PC-9 (cell line): ENCODE data around the gene NAV3.

Experiments
- CTCF ChIP-seq: fragments of 200-600 bp; sonication (generic); conservative IDR thresholded peaks from 2 replicates; pipeline ENCODE4 v1.6.1; 2017; ENCODE audit warnings: mixed run types, antibody characterized with exemption, mild to moderate bottlenecking, moderate library complexity
- EZH2 ChIP-seq: fragments of 200-600 bp; sonication (generic); IDR thresholded peaks from 2 replicates; pipeline ENCODE4 v1.8.0; 2017; ENCODE audit warnings: antibody characterized with exemption, low read depth

DNA sequence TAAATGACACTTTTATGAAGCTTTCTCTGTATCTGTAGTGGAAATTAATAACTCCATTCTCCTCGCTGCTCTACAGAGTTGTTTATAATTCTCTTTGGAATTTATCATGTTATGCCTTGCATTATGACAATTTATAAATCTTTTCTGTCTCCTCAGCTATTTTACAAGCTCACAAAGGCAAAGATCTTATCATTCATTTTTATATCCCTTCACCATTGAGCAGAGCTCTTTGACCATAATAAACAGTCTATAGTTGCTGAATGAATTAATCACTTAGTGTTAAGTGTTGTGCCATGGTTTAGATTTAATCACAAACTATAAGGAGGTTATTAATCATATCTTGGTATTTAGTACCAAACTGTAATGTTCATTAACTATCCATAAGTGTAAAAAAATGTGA lies 126.4 kb downstream of the NAV3 start:
- TF ChIP-seq CTCF (no peak), EZH2 (no peak)
